Motor neuron (in vitro differentiated cells): Measurements from ENCODE around the gene SPIRE1. TPM values are rescaled to one million over a fixed set of nuclear protein-coding genes. Genes with fewer than 3 reads are reported as not detected.
"Not testable (repeated sequence)": the region's sequence is repeated elsewhere in the genome, so short reads cannot be mapped to it uniquely, and the experiment has no call there.

Experiments
- ATAC-seq, 8 experiments: fragments of 200-7000 bp; cut with Tn5 transposase; replicated peaks in 6 of 8; 2 replicates each; pipeline ENCODE4 v1.8.0; 2021; ENCODE audit warnings: mild to moderate bottlenecking in 8 of 8, moderate library complexity in 8 of 8
- H3K27ac ChIP-seq, 2 donors: fragments of 250-450 bp; sonication (Bioruptor Pico); 2 replicates each; pipeline ENCODE4 v1.9.0; 2021; ENCODE audit warnings: antibody characterized with exemption in 2 of 2, mild to moderate bottlenecking in 2 of 2, moderate library complexity in 1 of 2
- H3K4me1 ChIP-seq, 2 donors: fragments of 250-450 bp; sonication (Bioruptor Pico); replicated peaks in 1 of 2; 2 replicates each; pipeline ENCODE4 v1.6.1; 2021; ENCODE audit warnings: antibody characterized with exemption in 2 of 2, mild to moderate bottlenecking in 2 of 2, moderate library complexity in 1 of 2
- H3K4me3 ChIP-seq, 5 donors: fragments of 250-450 bp; sonication (Bioruptor Pico); 2 replicates each; pipeline ENCODE4 v1.9.0; 2021; ENCODE audit warnings: antibody characterized with exemption in 5 of 5, mild to moderate bottlenecking in 5 of 5, moderate library complexity in 4 of 5
- WGBS, 10 experiments: fragments of 450-650 bp; shearing (Covaris generic); methylation state at CpG; one replicate each; pipeline ENCODE4 v1.0.0; 2022; 5-methylcytosine and 5-hydroxymethylcytosine counted together
- in situ Hi-C, 9 experiments: fragments of 400-800 bp; cut with MboI; loops; one replicate each; pipeline ENCODE4 v1.15.0; 2021; ENCODE audit warnings: low sequenced_read_pairs in 9 of 9, low pct_unique_long_range_greater_than_20kb in 2 of 9; ENCODE audit not compliant: unreplicated experiment in 9 of 9
- total RNA-seq, 8 experiments: library from RNA; unstranded; fragments of 300-600 nt; gene quantifications; 2 replicates each; pipeline versions ENCODE4 v1.2.3 to v1.2.4, GENCODE V29; 2022

SPIRE1 gene
- total RNA-seq, 8 experiments from 2014 or later = 10.2 to 46.3 (median 21.0) TPM

DNA sequence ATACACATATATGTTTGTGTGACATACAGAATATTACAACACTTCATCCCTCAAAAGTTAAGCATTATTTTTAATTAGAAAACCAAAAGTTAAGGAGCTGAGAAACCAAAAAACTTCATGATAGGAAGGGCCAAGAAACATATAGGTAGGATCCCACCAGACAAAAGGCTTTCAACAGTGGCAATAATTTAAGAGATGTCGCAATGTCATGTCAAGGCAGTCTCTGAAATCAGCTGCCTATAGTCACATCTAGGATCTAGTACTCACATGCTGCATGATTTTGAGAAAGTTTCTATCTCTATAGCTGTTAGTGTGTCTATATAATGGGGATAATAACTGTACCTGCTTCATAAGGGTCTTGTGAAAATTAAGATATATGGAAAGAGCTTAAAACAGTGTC lies 72.7 kb downstream of the SPIRE1 start:
- no peaks in the 10 kb centered on the region for H3K4me1 ChIP-seq
- H3K4me3 ChIP-seq = no peak overlapping the region
- in situ Hi-C loops = no loop called here
- WGBS, 10 experiments = 100% methylated on average over 1 of the region's 1 CpG; no CpG with 5 or more reads in 7 of the 10 experiments
- ATAC-seq = no peak
- H3K27ac ChIP-seq = no peak overlapping the region

DNA sequence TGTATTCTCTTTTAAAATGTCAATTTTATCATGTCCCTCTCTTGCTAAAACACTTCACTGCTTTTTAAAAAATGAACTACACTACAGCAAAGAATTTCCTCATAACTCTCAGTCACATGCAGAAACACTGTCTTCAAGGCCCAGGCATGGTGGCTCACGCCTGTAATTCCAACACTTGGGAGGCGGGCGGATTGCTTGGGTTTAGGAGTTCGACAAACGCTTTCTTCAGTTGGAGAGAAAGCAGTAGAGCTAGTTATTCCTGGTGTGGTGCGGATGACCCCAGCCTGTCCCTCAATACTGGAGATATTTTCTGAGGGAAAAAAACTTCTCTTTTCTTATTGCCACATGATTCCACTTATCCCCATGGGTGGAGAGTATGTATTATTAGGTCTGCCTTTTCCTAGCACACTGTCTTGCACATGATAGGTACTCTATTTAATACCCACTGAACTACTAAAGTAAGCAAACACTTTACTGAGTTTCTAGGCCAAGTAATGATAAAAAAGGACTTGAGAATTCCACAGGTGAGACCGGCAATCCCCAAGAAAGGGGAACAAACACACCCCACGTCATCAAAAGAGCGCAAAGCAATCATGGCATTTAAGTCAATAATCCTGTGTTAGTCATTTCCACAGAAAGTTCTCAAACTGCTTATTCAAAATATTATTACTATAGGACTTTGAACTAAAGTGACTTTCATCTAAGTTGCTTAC lies 77.1 kb downstream of the SPIRE1 start:
- ATAC-seq = no peak
- in situ Hi-C loops = no loop called here
- 91 to 100% (median 100%) methylated on average over 2 to 9 of the region's 9 CpGs; no CpG with 5 or more reads in 1 of the 10 experiments for WGBS, 10 experiments

DNA sequence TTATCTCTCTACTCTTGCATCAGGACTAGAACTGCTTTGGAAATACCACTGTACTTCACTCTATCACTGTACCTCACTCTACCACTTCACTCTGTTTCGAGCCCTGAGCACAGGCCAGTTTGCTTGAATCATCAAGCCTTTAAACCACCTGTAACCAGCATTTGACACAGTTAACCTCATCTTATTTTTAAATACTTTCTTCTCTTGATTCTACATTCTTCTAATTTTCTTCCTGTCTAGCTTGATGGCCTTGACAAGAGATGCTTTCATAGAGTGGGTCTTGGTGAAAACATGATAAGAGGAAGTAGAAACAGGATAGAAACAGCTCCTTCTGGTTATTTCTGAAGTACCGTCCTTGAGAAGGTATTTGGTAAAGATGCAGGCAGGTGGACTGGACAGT lies 78.1 kb downstream of the SPIRE1 start:
- WGBS, 10 experiments = 14 to 100% (median 93%) methylated on average over 1 to 2 of the region's 2 CpGs; no CpG with 5 or more reads in 1 of the 10 experiments
- H3K27ac ChIP-seq = no peak overlapping the region
- ATAC-seq = no peak
- no peaks in the 10 kb centered on the region for H3K4me1 ChIP-seq
- no peak overlapping the region for H3K4me3 ChIP-seq
- in situ Hi-C loops = no loop called here

More for the DNA sequence above, 77.1 kb downstream of the SPIRE1 start:
- Histone ChIP-seq H3K4me1 (no peaks in the 10 kb centered on the region), H3K27ac (no peak overlapping the region), H3K4me3 (no peak overlapping the region)

GRCh38 chr18:12577848-12578247 lies 80.1 kb downstream of the SPIRE1 start:
- Histone ChIP-seq H3K4me1 (no peaks in the 10 kb centered on the region), H3K27ac (no peak overlapping the region), H3K4me3 (no peak overlapping the region)
- no peak for ATAC-seq
- 83 to 100% (median 100%) methylated on average over 1 of the region's 1 CpG for WGBS, 10 experiments
- in situ Hi-C loops = no loop called here

GRCh38 chr18:12574494-12575185 lies 83.3 kb downstream of the SPIRE1 start:
- Histone ChIP-seq H3K4me1 (no peaks in the 10 kb centered on the region), H3K27ac (no peak overlapping the region), H3K4me3 (no peak overlapping the region)
- in situ Hi-C loops = no loop called here
- 83 to 100% (median 94%) methylated on average over 1 to 2 of the region's 2 CpGs; no CpG with 5 or more reads in 3 of the 10 experiments for WGBS, 10 experiments
- ATAC-seq = peak in 1 of 8 experiments; percentile 58

DNA sequence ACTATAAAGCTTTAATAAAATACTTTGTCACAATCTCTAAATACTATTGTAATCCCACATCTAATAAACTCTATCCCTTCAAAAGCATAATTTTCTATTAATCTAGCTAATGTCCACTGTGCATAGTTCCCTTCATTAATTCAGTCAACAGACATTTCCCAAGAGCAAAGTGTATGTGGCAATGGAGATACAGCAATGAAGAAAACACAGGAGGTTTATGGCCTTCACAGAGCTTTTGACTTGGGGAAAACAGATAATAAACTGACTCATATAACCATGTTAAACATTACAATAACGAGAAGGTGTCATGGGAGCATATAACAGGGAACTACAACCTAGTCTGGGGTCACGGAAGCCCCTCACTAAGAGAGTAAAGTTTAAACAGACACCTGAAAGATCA lies 86.3 kb downstream of the SPIRE1 start:
- H3K4me1 ChIP-seq = no peaks in the 10 kb centered on the region
- no peak overlapping the region for H3K4me3 ChIP-seq
- 60 to 100% (median 94%) methylated on average over 1 to 2 of the region's 2 CpGs; no CpG with 5 or more reads in 2 of the 10 experiments for WGBS, 10 experiments
- no peak for ATAC-seq
- no peak overlapping the region for H3K27ac ChIP-seq
- in situ Hi-C loops = no loop called here

GRCh38 chr18:12569791-12570190 lies 88.1 kb downstream of the SPIRE1 start:
- Histone ChIP-seq H3K4me3 (no peak overlapping the region), H3K27ac (no peak overlapping the region), H3K4me1 (no peaks in the 10 kb centered on the region)
- WGBS, 10 experiments = 60 to 100% (median 80%) methylated on average over 1 to 2 of the region's 2 CpGs; no CpG with 5 or more reads in 5 of the 10 experiments
- ATAC-seq = no peak
- in situ Hi-C loops = no loop called here

- ATAC-seq = no peak
- Histone ChIP-seq H3K4me1 (no peaks in the 10 kb centered on the region), H3K27ac (no peak overlapping the region), H3K4me3 (no peak overlapping the region)
- in situ Hi-C loops = no loop called here
- WGBS, 10 experiments = 86 to 98% (median 95%) methylated on average over 3 to 4 of the region's 4 CpGs; no CpG with 5 or more reads in 3 of the 10 experiments
Measured at GRCh38 chr18:12567849-12568248, 90.1 kb downstream of the SPIRE1 start.

- in situ Hi-C loops = no loop called here
- Histone ChIP-seq H3K4me1 (no peaks in the 10 kb centered on the region), H3K4me3 (no peak overlapping the region), H3K27ac (no peak overlapping the region)
- WGBS, 10 experiments = 87 to 100% (median 100%) methylated on average over 1 of the region's 1 CpG; no CpG with 5 or more reads in 1 of the 10 experiments
- ATAC-seq = no peak
Measured at GRCh38 chr18:12564861-12565260, 93.0 kb downstream of the SPIRE1 start.

DNA sequence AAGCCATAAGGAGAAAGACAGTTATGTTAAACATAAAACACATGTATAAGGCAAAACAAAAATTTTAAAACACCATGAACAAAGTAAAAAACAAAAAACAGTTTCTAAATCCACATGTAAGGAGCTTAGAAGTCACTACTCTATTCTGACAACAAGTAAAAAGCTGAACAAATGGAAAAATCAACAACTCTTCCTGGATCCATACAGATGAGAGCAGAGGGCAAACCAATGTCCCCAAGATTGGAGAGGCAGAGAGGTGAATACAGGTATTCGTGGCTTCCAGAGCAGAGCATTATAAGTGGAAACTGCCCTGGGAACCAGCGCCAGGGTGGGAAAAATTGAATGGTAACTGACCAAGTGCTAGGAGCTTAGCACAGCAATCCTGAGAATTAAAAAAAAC lies 93.5 kb downstream of the SPIRE1 start:
- H3K27ac ChIP-seq = no peak overlapping the region
- WGBS, 10 experiments = 75 to 96% (median 87%) methylated on average over 1 to 2 of the region's 2 CpGs

GRCh38 chr18:12560600-12560999 lies 97.3 kb downstream of the SPIRE1 start:
- H3K4me3 ChIP-seq, H3K27ac ChIP-seq, H3K4me1 ChIP-seq, ATAC-seq, in situ Hi-C loops: not testable (repeated sequence)
- 0 to 100% (median 92%) methylated on average over 1 to 6 of the region's 6 CpGs; no CpG with 5 or more reads in 1 of the 10 experiments for WGBS, 10 experiments

More for the DNA sequence above, 93.5 kb downstream of the SPIRE1 start:
- Histone ChIP-seq H3K4me3 (no peak overlapping the region), H3K4me1 (no peaks in the 10 kb centered on the region)
- no peak for ATAC-seq
- in situ Hi-C loops = no loop called here

DNA sequence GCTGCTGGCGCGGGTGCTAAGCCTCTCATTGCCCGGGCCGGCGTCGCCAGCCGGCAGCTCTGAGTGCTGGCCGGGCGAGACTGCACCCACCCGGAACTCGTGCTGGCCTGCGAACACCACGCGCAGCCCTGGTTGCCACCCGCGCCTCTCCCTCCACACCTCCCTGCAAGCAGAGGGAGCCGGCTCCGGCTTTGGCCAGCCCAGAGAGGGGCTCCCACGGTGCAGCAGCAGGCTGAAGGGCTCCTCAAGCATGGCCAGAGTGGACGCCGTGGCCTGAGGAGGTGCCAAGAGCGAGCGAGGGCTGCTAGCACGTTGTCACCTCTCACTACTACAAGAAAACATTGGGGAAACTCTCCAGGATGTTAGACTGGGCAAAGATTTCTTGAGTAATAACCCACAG lies 98.6 kb downstream of the SPIRE1 start:
- in situ Hi-C loops = no loop called here
- no peak for ATAC-seq
- 88 to 100% (median 94%) methylated on average over 3 to 15 of the region's 24 CpGs; no CpG with 5 or more reads in 6 of the 10 experiments for WGBS, 10 experiments
- Histone ChIP-seq H3K27ac (no peak overlapping the region), H3K4me1 (no peaks in the 10 kb centered on the region), H3K4me3 (no peak overlapping the region)

DNA sequence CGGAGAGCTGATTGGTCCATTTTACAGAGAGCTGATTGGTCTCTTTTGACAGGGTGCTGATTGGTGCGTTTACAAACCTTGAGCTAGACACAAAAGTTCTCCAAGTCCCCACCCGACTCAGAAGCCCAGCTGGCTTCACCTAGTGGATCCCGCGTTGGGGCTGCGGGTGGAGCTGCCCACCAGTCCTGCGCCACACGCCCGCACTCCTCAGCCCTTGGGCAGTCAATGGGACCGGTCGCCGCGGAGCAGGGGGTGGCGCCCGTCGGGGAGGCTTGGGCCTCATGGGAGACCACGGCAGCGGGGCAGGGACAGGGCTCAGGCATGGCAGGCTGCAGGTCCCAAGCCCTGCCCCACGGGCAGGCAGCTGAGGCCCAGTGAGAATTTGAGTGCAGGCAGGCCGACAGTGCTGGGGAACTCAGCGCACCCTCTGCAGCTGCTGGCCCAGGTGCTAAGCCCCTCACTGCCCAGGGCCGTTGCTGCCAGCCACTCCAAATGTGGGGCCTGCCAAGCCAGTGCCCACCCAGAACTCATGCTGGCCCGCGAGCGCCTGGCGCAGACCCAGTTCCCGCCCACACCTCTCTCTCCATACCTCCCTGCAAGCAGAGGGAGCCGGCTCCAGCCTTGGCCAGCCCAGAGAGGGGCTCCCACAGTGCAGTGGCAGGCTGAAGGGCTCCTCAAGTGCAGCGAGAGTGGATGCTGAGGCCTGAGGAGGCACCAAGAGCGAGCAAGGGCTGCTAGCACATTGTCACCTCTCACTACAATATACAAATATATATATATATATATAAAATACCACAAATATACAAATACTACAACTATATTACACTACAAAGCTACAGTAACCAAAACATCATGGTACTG lies 100.7 kb downstream of the SPIRE1 start:
- in situ Hi-C loops = no loop called here
- Histone ChIP-seq H3K27ac (no peak overlapping the region), H3K4me1 (no peaks in the 10 kb centered on the region), H3K4me3 (no peak overlapping the region)
- WGBS, 10 experiments = 87 to 100% (median 100%) methylated on average over 1 to 6 of the region's 30 CpGs; no CpG with 5 or more reads in 4 of the 10 experiments
- no peak for ATAC-seq
